Activated naive CD4-positive, alpha-beta T cell (primary cell): ENCODE results near the gene IFI44.

Experiments used
- DNase-seq, 4 experiments: peaks; one replicate each; lab custom pipeline; 2025; lab: John Stamatoyannopoulos, UW

Gene IFI44

GRCh38 chr1:78649628-78650027 is at the start of gene IFI44:
IFI44 (plus strand) TSS chr1:78649831; CDS start chr1:78650196, 365 bp downstream.
- DNase-seq, result peak in 3 of 4 experiments; percentile 12 to 75 (median 65)

GRCh38 chr1:78601068-78601467 is 48.6 kb upstream of the IFI44 start:
- no peak for DNase-seq

- DNase-seq, result no peak
These were observed 46.4 kb upstream of the IFI44 start for GRCh38 chr1:78603206-78603605.

- no peak for DNase-seq
These were observed 45.0 kb upstream of the IFI44 start for GRCh38 chr1:78604643-78605042.

- DNase-seq, result no peak
These were observed 43.4 kb upstream of the IFI44 start for GRCh38 chr1:78606274-78606673.

- no peak for DNase-seq
These were observed 42.2 kb upstream of the IFI44 start for GRCh38 chr1:78607334-78607927.

GRCh38 chr1:78607944-78608343 is 41.7 kb upstream of the IFI44 start:
- DNase-seq, result no peak

GRCh38 chr1:78617615-78618026 is 32.0 kb upstream of the IFI44 start:
- DNase-seq, result peak in 1 of 4 experiments; percentile 22

GRCh38 chr1:78619032-78619431 is 30.6 kb upstream of the IFI44 start:
- no peak for DNase-seq

GRCh38 chr1:78619446-78619802 is 30.2 kb upstream of the IFI44 start:
- no peak for DNase-seq

- DNase-seq, result peak; percentile 5 to 71 (median 42)
These were observed 29.6 kb upstream of the IFI44 start, which contains the start of gene IFI44L for GRCh38 chr1:78619803-78620579. IFI44L (plus strand) TSS chr1:78620448; CDS start chr1:78627916, 7,468 bp downstream.

GRCh38 chr1:78620666-78621065 is 29.0 kb upstream of the IFI44 start:
- DNase-seq, result no peak

- no peak for DNase-seq
These were observed 27.1 kb upstream of the IFI44 start for GRCh38 chr1:78622548-78622947.

GRCh38 chr1:78624035-78624434 is 25.6 kb upstream of the IFI44 start:
- DNase-seq, result no peak

GRCh38 chr1:78627321-78627720 is 22.3 kb upstream of the IFI44 start:
- no peak for DNase-seq

GRCh38 chr1:78630600-78630999 is 19.0 kb upstream of the IFI44 start:
- no peak for DNase-seq

GRCh38 chr1:78633209-78633608 is 16.4 kb upstream of the IFI44 start:
- DNase-seq, result no peak

GRCh38 chr1:78640462-78640861 is 9.2 kb upstream of the IFI44 start:
- DNase-seq, result no peak

GRCh38 chr1:78641558-78641957 is 8.1 kb upstream of the IFI44 start:
- no peak for DNase-seq

GRCh38 chr1:78645723-78646122 is 3.9 kb upstream of the IFI44 start:
- no peak for DNase-seq

GRCh38 chr1:78647238-78647637 is 2.4 kb upstream of the IFI44 start:
- DNase-seq, result no peak

- DNase-seq, result no peak
These were observed 556 bp downstream of the IFI44 start for GRCh38 chr1:78650114-78650660.

- no peak for DNase-seq
These were observed 1.6 kb downstream of the IFI44 start for GRCh38 chr1:78651241-78651640.
